Astrocyte (in vitro differentiated cells and primary cell): ENCODE measurements around the gene CLASP1. TPM values are rescaled to one million over a fixed set of nuclear protein-coding genes. Genes with fewer than 3 reads are reported as not detected.

Experiments used
- DNase-seq: peaks from one replicate; pipeline ENCODE4 v3.0.0-alpha.2; 2010; ENCODE audit warnings: low read depth
- FAIRE-seq: peaks from 2 replicates; lab custom pipeline; 2011; peaks lifted over from hg19 to GRCh38; lab: Jason Lieb, UNC
- H2AFZ ChIP-seq: 2 replicates; pipeline ENCODE4 v1.6.0; 2012; ENCODE audit warnings: low read depth, low read length, inconsistent platforms
- H3K27ac ChIP-seq: 2 replicates; pipeline ENCODE4 v1.5.1; 2011; ENCODE audit warnings: low read depth, low read length, inconsistent platforms
- H3K27me3 ChIP-seq: 2 replicates; pipeline ENCODE4 v1.6.0; 2011; ENCODE audit warnings: low read length, inconsistent platforms; ENCODE audit not compliant: insufficient read depth
- H3K36me3 ChIP-seq: 2 replicates; pipeline ENCODE4 v1.5.1; 2011; ENCODE audit warnings: low read length, inconsistent platforms; ENCODE audit not compliant: insufficient read depth
- H3K4me1 ChIP-seq: 2 replicates; pipeline ENCODE4 v1.5.1; 2011; ENCODE audit warnings: low read length, inconsistent platforms; ENCODE audit not compliant: insufficient read depth
- H3K4me2 ChIP-seq: 2 replicates; pipeline ENCODE4 v1.6.0; 2012; ENCODE audit warnings: low read length, inconsistent platforms
- H3K4me3 ChIP-seq: 2 replicates; pipeline ENCODE4 v1.5.1; 2011; ENCODE audit warnings: low read depth, mild to moderate bottlenecking, low read length, inconsistent platforms; ENCODE audit not compliant: insufficient read depth
- H3K79me2 ChIP-seq: 2 replicates; pipeline ENCODE4 v1.6.0; 2012; ENCODE audit warnings: mild to moderate bottlenecking, low read length, inconsistent platforms; ENCODE audit not compliant: insufficient read depth
- H3K9ac ChIP-seq: 2 replicates; pipeline ENCODE4 v1.6.0; 2012; ENCODE audit warnings: mild to moderate bottlenecking, low read length, inconsistent platforms
- H3K9me3 ChIP-seq: 2 replicates; pipeline ENCODE4 v1.5.1; 2012; ENCODE audit warnings: low read depth, mild to moderate bottlenecking, low read length, inconsistent platforms; ENCODE audit not compliant: insufficient read depth
- H4K20me1 ChIP-seq: 2 replicates; pipeline ENCODE4 v1.6.0; 2012; ENCODE audit warnings: low read length, inconsistent platforms; ENCODE audit not compliant: insufficient read depth
- H3K27ac Mint-ChIP-seq: one replicate; pipeline ENCODE4 v1.8.0; 2021; ENCODE audit warnings: mild to moderate bottlenecking, mixed read lengths; ENCODE audit not compliant: unreplicated experiment
- H3K27me3 Mint-ChIP-seq: one replicate; pipeline ENCODE4 v1.8.0; 2021; ENCODE audit warnings: low read depth, mixed read lengths; ENCODE audit not compliant: unreplicated experiment
- H3K36me3 Mint-ChIP-seq: one replicate; pipeline ENCODE4 v1.8.0; 2021; ENCODE audit warnings: low read depth, mixed read lengths; ENCODE audit not compliant: unreplicated experiment
- H3K4me1 Mint-ChIP-seq: one replicate; pipeline ENCODE4 v1.8.0; 2021; ENCODE audit warnings: low read depth, mixed read lengths; ENCODE audit not compliant: unreplicated experiment
- H3K4me3 Mint-ChIP-seq: one replicate; pipeline ENCODE4 v1.8.0; 2021; ENCODE audit warnings: mild to moderate bottlenecking, moderate library complexity, mixed read lengths; ENCODE audit not compliant: unreplicated experiment
- H3K9me3 Mint-ChIP-seq: one replicate; pipeline ENCODE4 v1.8.0; 2021; ENCODE audit warnings: mild to moderate bottlenecking, mixed read lengths; ENCODE audit not compliant: unreplicated experiment
- CTCF ChIP-seq: IDR thresholded peaks from 2 replicates; pipeline ENCODE4 v1.5.1; 2011; ENCODE audit warnings: low read depth, mild to moderate bottlenecking, inconsistent platforms, low read length, moderate library complexity; ENCODE audit not compliant: insufficient read depth
- EZH2 ChIP-seq: IDR thresholded peaks from 2 replicates; pipeline ENCODE4 v1.6.1; 2012; ENCODE audit warnings: mild to moderate bottlenecking, low read length, inconsistent platforms; ENCODE audit not compliant: insufficient read depth
- total RNA-seq: library from RNA; stranded (reverse); gene quantifications from 2 replicates; pipeline ENCODE4 v1.2.1, GENCODE V29; 2021

Gene CLASP1
- total RNA-seq, 1 donor from 2014 or later, result 56.7 TPM

DNA sequence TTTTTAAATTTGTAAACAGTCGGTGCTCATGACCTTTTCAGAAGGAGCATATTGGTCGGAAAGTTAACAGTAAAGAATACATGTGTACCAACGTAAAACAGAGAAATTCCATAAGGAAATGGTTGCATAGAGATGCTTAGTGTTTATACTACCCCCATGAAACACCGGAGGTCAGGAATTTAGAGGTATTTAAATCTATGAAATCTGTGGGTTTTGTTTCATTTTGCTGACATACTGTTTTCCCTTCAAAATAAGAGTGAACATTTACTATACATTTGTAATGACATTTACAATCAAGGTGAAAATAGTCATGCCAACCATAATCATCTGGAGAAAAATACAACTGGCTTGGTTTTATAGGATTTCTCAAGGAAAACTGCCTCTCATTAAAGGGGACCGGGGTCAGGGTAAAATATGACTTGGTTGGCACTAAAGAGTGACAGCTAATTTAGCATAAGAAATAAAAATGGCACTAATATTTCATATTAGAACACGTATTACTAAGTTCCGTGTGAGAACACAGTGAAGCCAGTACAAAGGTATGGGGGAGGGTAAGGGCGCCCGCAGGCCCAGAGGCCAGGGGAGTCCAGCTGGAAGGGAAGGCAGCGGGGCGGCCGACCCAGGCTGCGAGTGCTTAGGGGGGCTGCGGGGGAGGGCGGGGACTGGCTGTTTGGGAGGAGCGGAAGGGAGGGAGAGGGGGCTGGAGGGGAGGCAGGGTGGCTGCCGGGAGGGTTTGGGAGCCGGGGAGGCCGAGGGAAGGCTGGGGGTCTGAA lies 119.6 kb downstream of the CLASP1 start:
- Mint-ChIP-seq H3K27ac (peak overlapping the region; percentile 97), H3K4me1 (peaks cover 30% of the 10 kb centered on the region), H3K27me3 (no peaks in the 10 kb centered on the region), H3K36me3 (peaks cover 2% of the 10 kb centered on the region), H3K4me3 (peak overlapping the region; percentile 87), H3K9me3 (no peaks in the 10 kb centered on the region)
- FAIRE-seq, result no peak
- Histone ChIP-seq H3K4me3 (peak overlapping the region; percentile 86), H3K4me2 (peak overlapping the region; percentile 90), H3K79me2 (peaks cover 44% of the 10 kb centered on the region), H3K4me1 (peaks cover 17% of the 10 kb centered on the region), H3K9ac (peak overlapping the region; percentile 97), H3K27ac (peak overlapping the region; percentile 100), H2AFZ (peak overlapping the region; percentile 66), H3K36me3 (peaks cover 2% of the 10 kb centered on the region), H4K20me1 (peaks cover 28% of the 10 kb centered on the region), H3K9me3 (no peaks in the 10 kb centered on the region), H3K27me3 (no peaks in the 10 kb centered on the region)
- peak; percentile 49 for DNase-seq
- TF ChIP-seq EZH2 (no peak), CTCF (no peak)

GRCh38 chr2:121527009-121527682 lies 122.1 kb downstream of the CLASP1 start:
- DNase-seq, result no peak

More at GRCh38 chr2:121527009-121527682, 122.1 kb downstream of the CLASP1 start:
- Mint-ChIP-seq H3K9me3 (no peaks in the 10 kb centered on the region), H3K36me3 (no peaks in the 10 kb centered on the region), H3K4me3 (no peak overlapping the region), H3K27me3 (no peaks in the 10 kb centered on the region), H3K27ac (no peak overlapping the region), H3K4me1 (peaks cover 17% of the 10 kb centered on the region)
- Histone ChIP-seq H3K27ac (no peak overlapping the region), H3K4me2 (no peak overlapping the region), H4K20me1 (peaks cover 10% of the 10 kb centered on the region), H3K4me3 (no peak overlapping the region), H3K27me3 (no peaks in the 10 kb centered on the region), H3K4me1 (peaks cover 13% of the 10 kb centered on the region), H3K9me3 (no peaks in the 10 kb centered on the region), H3K36me3 (peaks cover 7% of the 10 kb centered on the region), H3K9ac (no peak overlapping the region), H3K79me2 (peaks cover 31% of the 10 kb centered on the region), H2AFZ (no peak overlapping the region)
- TF ChIP-seq CTCF (no peak), EZH2 (no peak)
- no peak for FAIRE-seq
